Effector CD8-positive, alpha-beta T cell (primary cell): ENCODE results near the gene KRT14.
"Not testable (repeated sequence)": the region's sequence is repeated elsewhere in the genome, so short reads cannot be mapped to it uniquely, and the experiment has no call there.

ENCODE experiments used
- DNase-seq: peaks from one replicate; lab custom pipeline; 2025; lab: John Stamatoyannopoulos, UW

The KRT14 gene

DNA sequence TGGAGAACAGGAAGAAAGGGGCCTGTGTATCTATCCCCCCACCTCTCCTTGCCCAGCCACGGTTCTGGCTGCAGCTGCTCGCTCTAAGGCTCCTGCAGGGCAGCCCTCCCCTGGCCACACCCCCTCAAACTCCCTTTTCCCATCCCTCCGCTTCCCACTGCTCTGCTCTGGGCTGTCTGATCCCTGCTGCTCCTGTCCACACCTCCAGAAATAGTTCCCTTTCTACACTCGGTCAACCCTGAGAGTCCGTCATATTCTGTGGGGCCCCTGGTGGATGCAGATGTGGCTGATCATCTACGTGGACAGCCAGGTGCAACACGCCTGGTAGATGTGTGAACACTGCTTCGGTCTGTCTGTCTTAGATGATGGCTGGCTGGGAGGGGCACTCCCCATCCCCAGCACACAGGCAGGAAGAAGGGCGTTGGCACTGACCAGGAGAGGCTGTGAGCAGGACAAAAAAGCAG is 39.3 kb downstream of the KRT14 start:
- DNase-seq = no peak

DNA sequence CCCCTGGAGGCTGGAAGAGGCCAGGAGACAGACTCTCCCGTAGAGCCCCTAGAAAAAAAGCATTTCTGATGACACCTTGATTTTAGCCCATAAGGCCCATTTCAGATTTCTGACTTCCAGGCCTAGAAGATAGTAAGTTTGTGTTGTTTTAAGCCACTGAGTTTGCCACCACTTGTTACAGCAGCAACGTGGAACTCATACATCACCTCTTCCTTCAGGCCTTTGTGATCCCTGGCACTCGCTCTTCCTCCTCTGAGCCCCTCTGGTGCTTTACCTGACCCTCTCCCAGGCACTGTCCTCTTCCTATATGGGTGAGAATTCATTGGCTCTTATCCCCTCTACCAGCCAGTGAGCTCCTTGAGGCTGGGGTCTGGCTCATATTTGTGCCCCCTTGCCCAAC is 39.9 kb downstream of the KRT14 start:
- no peak for DNase-seq

DNA sequence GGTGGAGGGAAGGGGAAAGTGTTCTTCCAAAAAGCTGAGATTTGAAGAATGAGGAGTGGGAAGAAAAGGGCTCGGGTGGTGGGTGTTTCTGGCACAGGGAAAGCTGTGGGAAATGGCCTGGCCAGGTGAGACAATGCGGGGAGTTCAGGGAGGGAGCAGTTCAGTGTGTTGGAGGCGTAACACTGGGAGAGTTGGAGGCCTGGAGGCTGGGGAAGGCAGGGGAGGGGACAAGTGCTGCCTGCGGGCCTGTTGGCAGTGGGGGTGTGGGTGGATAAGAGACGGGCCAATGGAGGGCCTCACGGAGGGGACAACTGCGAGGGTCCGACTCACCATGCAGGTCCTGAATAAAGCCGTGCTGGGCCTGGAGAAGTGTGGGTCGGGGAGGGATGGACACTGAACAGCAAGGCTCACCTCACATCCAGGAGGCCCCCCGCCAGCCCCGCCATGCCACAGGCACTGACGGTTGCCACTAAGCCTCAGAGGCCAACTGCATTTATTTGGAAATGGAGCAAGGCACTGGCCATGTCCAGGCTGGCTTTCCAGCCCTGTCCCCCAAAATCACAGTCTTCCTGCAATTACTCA is 40.8 kb downstream of the KRT14 start:
- no peak for DNase-seq

DNA sequence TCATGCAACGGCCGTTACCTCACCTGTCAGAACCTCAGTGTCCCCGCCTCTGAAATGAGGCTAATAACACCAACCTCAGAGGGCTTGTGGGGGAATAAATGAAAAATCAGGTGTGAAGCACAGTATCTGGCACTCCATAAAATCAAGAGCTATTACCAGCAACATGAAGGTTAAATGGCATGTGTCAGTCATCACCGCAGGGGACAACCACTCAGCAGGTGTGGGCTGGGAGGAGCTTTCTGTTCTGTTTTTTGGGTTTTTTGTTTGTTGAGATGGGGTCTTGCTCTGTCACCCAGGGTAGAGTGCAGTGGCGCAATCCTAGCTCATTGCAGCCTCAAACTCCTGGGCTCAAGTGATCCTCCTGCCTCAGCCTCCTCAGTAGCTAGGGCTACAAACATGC is 41.8 kb downstream of the KRT14 start:
- DNase-seq = no peak

DNA sequence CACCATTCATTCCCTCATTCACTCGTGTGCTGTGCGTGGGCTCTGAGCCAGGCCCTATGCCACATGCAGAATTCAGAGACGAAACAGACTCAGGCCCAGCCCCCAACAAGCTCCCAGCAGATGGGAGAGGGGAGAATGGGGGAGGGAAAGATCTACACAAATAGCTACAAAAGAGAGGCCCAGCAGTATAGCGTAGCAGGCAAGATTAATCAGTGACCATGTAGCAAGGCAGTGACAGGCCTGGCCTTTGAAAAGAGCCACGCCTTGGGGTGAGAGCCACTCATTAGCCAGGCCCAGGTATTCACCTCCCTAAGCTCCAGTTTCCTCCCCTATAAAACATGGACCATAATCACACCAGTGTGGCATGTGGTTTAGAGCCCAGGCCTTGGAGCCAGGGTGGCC is 42.2 kb downstream of the KRT14 start:
- DNase-seq = no peak

DNA sequence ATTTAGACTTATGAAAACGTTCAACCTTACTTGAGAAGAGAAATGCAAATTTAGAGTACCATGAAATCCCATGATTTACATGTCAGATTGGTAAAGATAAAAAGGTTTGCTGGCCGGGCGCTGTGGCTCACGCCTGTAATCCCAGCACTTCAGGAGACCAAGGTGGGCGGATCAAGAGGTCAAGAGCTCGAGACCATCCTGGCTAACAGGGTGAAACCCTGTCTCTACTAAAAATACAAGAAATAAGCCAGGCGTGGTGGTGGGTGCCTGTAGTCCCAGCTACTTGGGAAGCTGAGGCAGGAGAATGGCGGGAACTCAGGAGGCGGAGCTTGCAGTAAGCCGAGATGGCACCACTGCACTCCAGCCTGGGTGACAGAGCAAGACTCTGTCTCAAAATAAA is 43.9 kb downstream of the KRT14 start:
- not testable (repeated sequence) for DNase-seq

DNA sequence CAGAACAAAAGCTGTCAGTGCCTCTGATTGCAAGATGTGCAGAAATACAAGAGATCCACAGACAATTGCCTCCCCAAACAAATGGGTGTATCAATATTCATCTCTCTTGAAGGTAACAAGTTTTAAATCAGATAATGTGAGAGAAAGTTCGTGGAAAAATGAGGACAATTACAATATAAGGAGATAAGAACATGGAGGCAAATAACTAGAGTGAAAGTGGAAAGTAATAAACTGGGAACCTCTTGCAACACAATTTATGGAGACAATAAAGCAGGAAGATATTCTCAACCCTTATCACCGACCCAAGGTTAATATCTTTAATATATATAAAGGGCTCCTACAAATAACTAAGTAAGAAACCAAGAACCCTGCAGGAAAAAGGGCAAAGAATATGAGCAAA is 44.3 kb downstream of the KRT14 start:
- no peak for DNase-seq

DNA sequence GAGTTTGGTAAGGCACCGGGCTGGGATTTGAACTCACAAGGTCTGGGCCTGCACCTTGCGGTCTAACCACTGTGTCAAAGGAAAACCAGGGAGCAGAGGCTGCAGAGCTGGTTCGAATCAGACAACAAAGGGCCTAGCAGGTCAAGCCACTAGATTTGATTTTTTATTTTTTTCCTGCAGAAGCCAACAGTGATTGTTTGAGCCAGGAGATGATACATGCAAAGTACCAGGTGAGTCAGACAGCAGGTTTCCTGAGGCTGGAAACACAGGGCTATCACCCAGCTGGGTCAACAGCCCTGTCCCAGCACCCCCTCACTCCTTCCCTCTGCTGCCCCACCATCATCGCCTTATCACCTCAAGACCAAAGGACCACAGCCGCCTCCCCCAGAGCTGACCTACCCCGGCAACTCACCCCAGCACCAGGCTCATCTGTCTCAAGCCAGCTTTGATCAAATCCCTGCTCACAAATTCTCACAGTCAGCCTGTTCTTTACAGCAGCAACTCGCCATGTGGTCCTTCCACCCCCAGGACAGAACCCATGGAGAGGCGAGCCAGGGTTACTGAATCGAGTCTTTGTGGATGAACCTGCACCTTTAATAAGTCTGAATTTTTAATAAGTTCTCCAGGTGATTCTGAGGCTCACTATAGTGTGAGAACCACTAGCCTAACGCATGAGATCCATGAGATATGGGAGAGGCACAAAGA is 45.6 kb downstream of the KRT14 start:
- DNase-seq = no peak

DNA sequence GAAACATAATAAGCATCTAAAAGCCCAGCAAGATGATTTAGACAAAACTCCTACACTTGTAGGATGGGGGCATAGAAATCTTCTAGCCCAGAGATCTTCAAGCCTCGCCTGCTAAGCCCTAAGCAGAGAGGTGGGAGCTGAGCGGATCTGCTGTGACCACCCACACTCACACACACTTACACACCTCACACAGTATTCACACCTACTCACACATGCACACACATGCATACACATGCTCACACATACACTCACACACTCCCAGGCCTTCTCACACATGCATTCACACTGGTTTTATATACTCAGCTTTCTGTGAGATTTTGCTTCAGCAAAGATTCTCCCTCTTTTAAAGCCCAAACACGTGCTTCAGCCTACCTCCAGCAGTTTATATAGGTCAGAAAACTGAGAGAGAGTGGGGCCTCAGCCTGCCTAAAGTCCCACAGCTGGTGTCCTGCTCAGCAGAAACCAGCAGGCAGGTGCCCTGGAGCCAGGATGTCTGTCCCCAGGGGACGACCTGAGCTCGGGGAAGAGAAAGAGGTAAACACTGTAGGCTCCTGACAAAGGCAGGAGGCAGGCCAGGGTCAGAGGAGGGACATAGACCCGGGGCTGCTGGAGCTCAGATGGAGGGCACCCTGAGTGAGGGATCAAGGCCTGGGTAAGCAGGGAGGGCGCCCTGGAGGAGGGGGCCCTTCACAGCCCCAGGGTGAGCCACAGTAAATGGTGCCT is 46.6 kb downstream of the KRT14 start:
- no peak for DNase-seq

DNA sequence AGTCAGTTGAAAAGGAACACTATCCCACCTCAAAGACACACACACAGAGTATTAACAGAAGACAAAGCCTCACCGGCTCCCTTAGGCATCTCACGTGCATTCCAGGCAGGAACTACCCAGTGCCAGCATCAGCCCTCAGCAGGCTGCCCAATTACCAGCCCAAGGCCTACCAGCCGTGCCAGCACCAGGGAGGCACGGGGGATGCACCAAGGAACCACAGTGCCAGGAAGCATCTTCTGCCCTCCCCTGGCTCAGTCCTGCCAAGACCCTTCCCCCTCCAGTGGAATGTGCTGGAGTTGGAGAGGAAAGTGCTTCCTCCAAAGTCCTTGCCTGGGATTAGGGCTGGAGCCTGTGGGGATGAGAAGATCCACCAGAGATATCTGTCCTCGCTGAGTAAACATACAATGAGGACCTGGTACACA is 47.6 kb downstream of the KRT14 start:
- no peak for DNase-seq

DNA sequence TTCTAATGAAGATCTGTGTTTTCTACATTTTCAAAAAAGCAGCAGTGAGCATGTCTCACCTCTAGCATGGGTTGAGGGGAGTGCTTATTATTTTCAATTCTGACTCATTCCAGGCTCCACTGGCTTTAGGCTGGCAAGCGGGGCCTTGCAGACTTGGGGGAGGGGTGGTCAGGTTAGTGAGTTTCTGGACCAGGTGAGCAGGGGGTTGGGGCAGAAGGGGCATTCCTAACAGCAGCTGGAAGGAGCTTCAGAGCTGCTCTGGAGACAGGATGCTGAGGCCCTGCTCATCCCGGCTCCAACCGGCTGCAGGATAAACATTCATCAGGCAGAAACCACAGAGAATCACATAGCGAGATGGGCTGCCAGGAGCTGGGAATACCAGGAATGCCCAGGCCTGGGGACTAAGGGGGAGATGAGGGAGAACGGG is 48.1 kb downstream of the KRT14 start:
- DNase-seq = no peak

DNA sequence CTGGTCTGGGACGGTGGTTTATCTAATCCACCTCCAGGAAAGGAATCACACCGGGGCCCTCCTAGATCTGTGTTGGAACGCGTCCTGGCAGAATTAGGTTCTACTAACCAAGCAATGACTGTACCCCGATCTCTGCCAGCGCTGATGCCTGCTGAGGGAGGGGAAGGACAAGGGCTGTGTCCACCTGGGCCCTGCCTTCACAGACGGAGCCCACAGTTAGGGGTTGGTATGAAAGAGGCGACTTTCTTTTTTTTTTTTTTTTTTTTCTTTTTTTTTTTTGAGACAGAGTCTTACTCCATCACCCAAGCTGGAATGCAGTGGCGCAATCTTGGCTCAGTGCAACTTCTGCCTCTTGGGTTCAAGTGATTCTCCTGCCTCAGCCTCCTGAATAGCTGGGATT is 48.7 kb downstream of the KRT14 start:
- DNase-seq = no peak

DNA sequence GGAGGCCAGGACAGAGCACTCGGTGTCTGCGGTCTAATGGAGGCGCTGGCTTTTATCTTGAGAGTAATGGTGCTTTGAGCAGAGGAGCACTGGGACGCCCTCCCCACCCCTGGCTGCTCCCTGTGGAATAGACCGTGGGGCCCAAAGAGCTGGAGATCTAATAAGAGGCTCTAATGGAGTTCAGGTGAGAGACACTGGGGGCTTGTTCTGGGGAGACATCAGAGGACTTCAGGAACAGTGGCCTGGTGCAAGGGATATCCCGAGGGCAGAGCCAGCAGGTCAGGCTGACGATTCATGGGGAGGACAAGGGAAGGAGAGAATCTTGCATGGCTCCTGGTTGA is 49.1 kb downstream of the KRT14 start:
- DNase-seq = no peak

DNA sequence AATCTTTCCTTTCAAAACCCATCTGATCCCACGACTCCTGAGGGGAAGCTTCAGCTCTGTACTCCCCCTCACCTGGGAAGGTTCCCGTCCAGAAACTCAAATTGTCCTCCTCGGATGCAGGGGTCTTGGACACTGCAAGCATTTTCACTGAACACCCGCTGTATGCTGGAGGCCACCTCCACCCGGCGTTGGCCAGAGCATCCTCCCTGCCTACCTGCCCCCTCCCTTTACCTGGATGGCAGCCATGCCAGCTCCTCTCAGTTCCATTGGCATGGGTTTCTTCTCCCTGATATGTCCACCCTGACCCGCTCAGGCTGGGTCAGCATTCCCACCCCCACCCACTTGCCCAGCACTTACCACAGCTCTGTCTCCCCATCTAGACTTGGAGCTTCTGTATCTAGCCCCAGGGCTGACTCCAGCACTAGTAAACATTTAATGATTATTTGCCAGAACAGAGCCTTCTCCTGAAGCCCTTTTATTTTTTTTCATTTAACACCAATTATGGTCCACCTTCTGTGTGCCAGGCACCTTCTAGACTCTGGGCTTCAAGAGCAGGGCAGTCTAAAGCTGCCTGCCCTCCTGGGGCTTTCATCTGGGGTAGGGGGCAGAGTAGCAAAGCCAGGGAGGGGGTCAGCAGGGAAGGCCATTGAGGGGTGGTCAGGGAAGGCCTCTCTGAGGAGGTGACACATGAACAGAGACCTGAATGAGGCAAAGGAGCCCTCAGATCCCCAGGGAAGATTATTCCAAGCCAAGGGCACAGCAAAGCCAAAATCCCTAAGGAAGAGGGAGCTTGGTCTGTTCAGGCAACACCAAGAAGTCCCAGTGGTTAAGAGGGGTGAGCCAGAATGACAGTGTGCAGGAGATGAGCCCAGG is 49.7 kb downstream of the KRT14 start:
- DNase-seq = no peak

DNA sequence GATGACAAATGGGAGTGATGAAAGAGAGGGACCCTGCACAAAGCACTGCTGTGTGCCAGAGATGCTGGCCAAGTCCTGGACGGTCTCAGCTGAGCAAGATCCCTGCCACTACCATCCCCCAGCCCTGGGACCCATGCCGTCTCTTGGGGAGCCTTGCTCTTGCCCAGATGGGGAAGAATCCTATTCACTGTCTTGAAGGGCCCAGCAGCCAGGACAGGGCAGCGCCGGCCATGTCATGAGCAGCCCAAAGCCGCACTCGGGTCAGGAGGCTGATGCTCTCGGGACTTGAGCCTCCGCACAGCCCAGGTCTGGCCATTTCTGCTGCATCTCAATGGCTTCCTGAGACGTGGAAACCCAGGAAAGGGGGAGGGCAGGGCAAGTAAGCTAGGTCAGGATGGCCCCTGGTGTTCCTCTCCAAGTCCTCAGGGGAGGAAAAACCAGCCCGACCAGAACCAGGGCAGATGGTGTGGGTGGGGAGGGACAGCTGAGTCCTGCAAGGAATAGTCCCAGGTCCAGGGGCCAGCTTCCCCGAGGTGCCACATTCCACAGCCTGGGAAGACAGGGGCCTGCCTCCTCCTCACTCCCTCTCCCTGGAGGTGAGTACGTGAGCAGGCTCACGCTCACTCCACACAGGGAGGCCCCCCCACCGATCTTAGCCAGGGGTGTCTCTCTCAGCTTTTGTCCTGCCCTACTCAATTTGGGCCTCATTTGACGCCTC is 50.8 kb downstream of the KRT14 start:
- DNase-seq = no peak

DNA sequence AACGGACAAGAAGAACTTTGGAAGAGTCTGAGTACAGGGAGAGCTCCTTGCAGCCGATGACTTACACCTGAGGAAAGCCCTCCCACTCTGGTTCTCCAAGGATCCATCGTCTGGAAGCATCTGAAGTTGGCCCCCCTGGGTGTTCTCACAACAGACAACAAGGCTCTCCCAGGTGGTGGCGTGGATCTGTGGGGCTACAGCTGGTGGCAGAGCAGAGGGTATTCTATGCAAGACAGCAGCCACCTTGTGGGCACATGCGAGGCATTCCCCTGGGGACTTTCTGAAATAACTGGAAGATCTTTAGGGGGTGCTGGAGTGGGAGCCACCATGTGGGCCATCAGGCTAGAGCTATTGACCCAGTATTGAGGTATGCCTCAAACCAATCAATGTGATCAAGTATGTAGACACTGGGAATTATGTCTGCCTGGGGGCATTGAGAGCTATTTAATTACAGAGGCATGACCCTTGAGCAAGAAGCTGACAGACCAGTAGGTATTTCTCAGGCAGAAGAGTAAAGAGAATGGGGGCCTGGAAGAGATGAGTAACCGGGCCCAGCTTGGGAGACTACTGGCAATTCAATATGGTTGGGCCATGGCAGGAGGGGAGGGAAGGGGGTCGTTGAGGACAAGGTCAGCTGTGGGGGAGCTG is 51.7 kb downstream of the KRT14 start:
- DNase-seq = no peak

DNA sequence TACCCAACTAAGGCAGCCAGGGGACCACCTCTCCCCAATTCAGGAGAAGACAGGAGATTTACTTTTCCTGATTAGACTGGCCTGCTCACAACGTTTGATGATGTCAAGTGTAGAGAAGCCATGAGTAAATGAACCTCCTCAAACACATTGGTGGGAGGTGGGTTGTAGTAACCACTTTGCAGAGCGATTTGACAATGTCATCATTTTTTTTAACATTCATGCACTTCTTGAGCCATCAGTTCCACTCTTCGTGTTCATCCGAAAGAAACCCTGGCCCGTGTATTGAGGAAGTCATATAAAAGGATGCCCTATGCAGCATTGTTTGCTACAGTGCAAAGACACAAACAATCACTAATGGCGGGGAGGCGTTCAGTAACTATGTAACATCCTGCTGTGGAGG is 53.1 kb downstream of the KRT14 start:
- DNase-seq = no peak

DNA sequence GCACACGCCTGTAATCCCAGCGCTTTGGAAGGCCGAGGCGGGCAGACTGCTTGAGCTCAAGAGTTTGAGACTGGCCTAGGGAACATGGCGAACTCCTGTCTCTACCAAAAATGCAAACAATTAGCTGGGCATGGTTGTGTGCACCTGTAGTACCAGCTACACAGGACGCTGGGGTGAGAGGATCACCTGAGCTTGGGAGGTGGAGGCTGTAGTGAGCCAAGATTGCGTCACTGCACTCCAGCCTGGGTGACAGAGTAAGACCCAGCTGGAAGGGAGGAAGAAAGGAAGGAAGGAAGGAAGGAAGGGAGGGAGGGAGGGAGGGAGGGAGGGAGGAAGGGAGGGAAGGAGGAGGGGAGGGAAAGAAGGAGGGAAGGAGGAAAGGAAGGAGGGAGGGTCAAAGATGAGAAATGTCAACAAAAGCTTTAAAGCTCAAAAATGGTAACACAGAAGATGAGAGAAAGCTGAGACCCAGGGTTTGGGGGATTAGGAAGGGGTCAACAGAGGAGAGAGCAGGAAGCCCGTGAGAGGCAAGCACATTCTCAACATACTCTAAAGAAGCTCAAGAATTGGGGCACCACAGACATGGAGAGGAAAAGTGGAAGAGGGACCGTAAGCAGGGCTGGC is 53.6 kb downstream of the KRT14 start:
- no peak for DNase-seq
